ENCODE measurements around the gene RPS6KA3.
A peak's percentile ranks its signal among the peaks of the same experiment; 100 is the strongest.

RPS6KA3 gene

GRCh38 chrX:20147561-20147960, 119.1 kb downstream of the RPS6KA3 start:
- H2AK5ac ChIP-seq (ENCODE audit: low read length) = no peak overlapping the region
- no peaks in the 10 kb centered on the region for H3K79me1 ChIP-seq (ENCODE audit: low read length)
- no peak overlapping the region for H2BK120ac ChIP-seq (ENCODE audit: low read depth, low read length)
- H3K4me3 ChIP-seq (ENCODE audit: low read length) = no peak overlapping the region
- WGBS (ENCODE audit: extremely low coverage, insufficient coverage, low lambda C conversion rate) = no CpG with 5 or more reads among the region's 1 CpG
- no peak overlapping the region for H3K56ac ChIP-seq (ENCODE audit: low read length)
- no peak overlapping the region for H3K18ac ChIP-seq (ENCODE audit: low read length)
- no peak overlapping the region for H3K4ac ChIP-seq (ENCODE audit: low read depth, low read length)
- DNase-seq = no peak
- H3K23ac ChIP-seq (ENCODE audit: low read length) = no peak overlapping the region
- no peak overlapping the region for H2BK15ac ChIP-seq (replicated peaks; ENCODE audit: low read depth)
- no peak overlapping the region for H3K27ac ChIP-seq (ENCODE audit: low read depth, low read length)
- H3K27me3 ChIP-seq (ENCODE audit: insufficient read depth, low read length, poor library complexity) = no peaks in the 10 kb centered on the region
- no peak overlapping the region for H3K4me2 ChIP-seq (ENCODE audit: low read length)
- H3K79me2 ChIP-seq (ENCODE audit: control insufficient read depth, insufficient read depth, low read length) = no peaks in the 10 kb centered on the region
- no peak overlapping the region for H4K5ac ChIP-seq (ENCODE audit: low read length)
- H3K4me1 ChIP-seq (ENCODE audit: control insufficient read depth, low read depth, low read length) = no peaks in the 10 kb centered on the region
- H3K9ac ChIP-seq (ENCODE audit: low read length) = no peak overlapping the region
- no peak overlapping the region for H2BK5ac ChIP-seq (ENCODE audit: low read length)
- no peak overlapping the region for H4K8ac ChIP-seq (ENCODE audit: low read depth, low read length)
- no peaks in the 10 kb centered on the region for H3K36me3 ChIP-seq (ENCODE audit: control insufficient read depth, insufficient read depth, low read length)

- Histone ChIP-seq H3K27ac (ENCODE audit: low read depth, low read length) (no peak overlapping the region), H3K4me3 (ENCODE audit: low read length) (no peak overlapping the region), H3K4me1 (ENCODE audit: control insufficient read depth, low read depth, low read length) (no peaks in the 10 kb centered on the region), H3K79me1 (ENCODE audit: low read length) (no peaks in the 10 kb centered on the region), H3K4me2 (ENCODE audit: low read length) (no peak overlapping the region), H3K56ac (ENCODE audit: low read length) (no peak overlapping the region), H3K79me2 (ENCODE audit: control insufficient read depth, insufficient read depth, low read length) (peaks cover 18% of the 10 kb centered on the region), H2BK15ac (replicated peaks; ENCODE audit: low read depth) (no peak overlapping the region), H3K9ac (ENCODE audit: low read length) (no peak overlapping the region), H3K18ac (ENCODE audit: low read length) (no peak overlapping the region), H3K23ac (ENCODE audit: low read length) (no peak overlapping the region), H4K5ac (ENCODE audit: low read length) (no peak overlapping the region), H4K8ac (ENCODE audit: low read depth, low read length) (no peak overlapping the region), H2BK5ac (ENCODE audit: low read length) (no peak overlapping the region), H2BK120ac (ENCODE audit: low read depth, low read length) (no peak overlapping the region), H3K27me3 (ENCODE audit: insufficient read depth, low read length, poor library complexity) (no peaks in the 10 kb centered on the region), H3K4ac (ENCODE audit: low read depth, low read length) (no peak overlapping the region), H3K36me3 (ENCODE audit: control insufficient read depth, insufficient read depth, low read length) (no peaks in the 10 kb centered on the region), H2AK5ac (ENCODE audit: low read length) (no peak overlapping the region)
- no CpG with 5 or more reads among the region's 3 CpGs for WGBS (ENCODE audit: extremely low coverage, insufficient coverage, low lambda C conversion rate)
- DNase-seq = no peak
Observed at GRCh38 chrX:20144491-20144890, 122.2 kb downstream of the RPS6KA3 start.

GRCh38 chrX:20143561-20143960, 123.1 kb downstream of the RPS6KA3 start:
- no peaks in the 10 kb centered on the region for H3K36me3 ChIP-seq (ENCODE audit: control insufficient read depth, insufficient read depth, low read length)
- H3K27me3 ChIP-seq (ENCODE audit: insufficient read depth, low read length, poor library complexity) = no peaks in the 10 kb centered on the region
- no peak overlapping the region for H3K23ac ChIP-seq (ENCODE audit: low read length)
- no peak overlapping the region for H3K27ac ChIP-seq (ENCODE audit: low read depth, low read length)
- no peak overlapping the region for H3K4me3 ChIP-seq (ENCODE audit: low read length)
- no peak for DNase-seq
- H3K4me2 ChIP-seq (ENCODE audit: low read length) = no peak overlapping the region
- no peak overlapping the region for H3K18ac ChIP-seq (ENCODE audit: low read length)
- H3K79me1 ChIP-seq (ENCODE audit: low read length) = no peaks in the 10 kb centered on the region
- H4K8ac ChIP-seq (ENCODE audit: low read depth, low read length) = no peak overlapping the region
- H2BK15ac ChIP-seq (replicated peaks; ENCODE audit: low read depth) = no peak overlapping the region
- no peak overlapping the region for H4K5ac ChIP-seq (ENCODE audit: low read length)
- no peak overlapping the region for H3K9ac ChIP-seq (ENCODE audit: low read length)
- H2AK5ac ChIP-seq (ENCODE audit: low read length) = no peak overlapping the region
- WGBS (ENCODE audit: extremely low coverage, insufficient coverage, low lambda C conversion rate) = no CpG with 5 or more reads among the region's 2 CpGs
- H3K56ac ChIP-seq (ENCODE audit: low read length) = no peak overlapping the region
- peaks cover 26% of the 10 kb centered on the region for H3K79me2 ChIP-seq (ENCODE audit: control insufficient read depth, insufficient read depth, low read length)
- H3K4ac ChIP-seq (ENCODE audit: low read depth, low read length) = no peak overlapping the region
- no peak overlapping the region for H2BK5ac ChIP-seq (ENCODE audit: low read length)
- no peak overlapping the region for H2BK120ac ChIP-seq (ENCODE audit: low read depth, low read length)
- H3K4me1 ChIP-seq (ENCODE audit: control insufficient read depth, low read depth, low read length) = no peaks in the 10 kb centered on the region

GRCh38 chrX:20143111-20143510, 123.6 kb downstream of the RPS6KA3 start:
- no CpG with 5 or more reads among the region's 6 CpGs for WGBS (ENCODE audit: extremely low coverage, insufficient coverage, low lambda C conversion rate)

GRCh38 chrX:20141281-20142220, 125.2 kb downstream of the RPS6KA3 start, which contains the start of gene EIF1AX:
TSS of gene EIF1AX (minus strand) at chrX:20141838. CDS start at chrX:20141640, 198 bp downstream.
- Histone ChIP-seq H2BK15ac (replicated peaks; ENCODE audit: low read depth) (no peak within 1 kb of the TSS), H3K4me1 (ENCODE audit: control insufficient read depth, low read depth, low read length) (no peaks in the 10 kb centered on the region), H2BK5ac (ENCODE audit: low read length) (no peak within 1 kb of the TSS), H4K5ac (ENCODE audit: low read length) (no peak within 1 kb of the TSS), H3K23ac (ENCODE audit: low read length) (no peak within 1 kb of the TSS), H3K56ac (ENCODE audit: low read length) (peak within 1 kb of the TSS; percentile 89), H3K27ac (ENCODE audit: low read depth, low read length) (no peak within 1 kb of the TSS), H4K8ac (ENCODE audit: low read depth, low read length) (no peak within 1 kb of the TSS), H3K36me3 (ENCODE audit: control insufficient read depth, insufficient read depth, low read length) (peaks cover under 1% of the 10 kb centered on the region), H3K4me3 (ENCODE audit: low read length) (peak within 1 kb of the TSS; percentile 91), H3K4me2 (ENCODE audit: low read length) (peak within 1 kb of the TSS; percentile 27), H2BK120ac (ENCODE audit: low read depth, low read length) (no peak within 1 kb of the TSS), H2AK5ac (ENCODE audit: low read length) (no peak within 1 kb of the TSS), H3K27me3 (ENCODE audit: insufficient read depth, low read length, poor library complexity) (no peaks in the 10 kb centered on the region), H3K9ac (ENCODE audit: low read length) (peak within 1 kb of the TSS; percentile 84), H3K4ac (ENCODE audit: low read depth, low read length) (no peak within 1 kb of the TSS), H3K79me2 (ENCODE audit: control insufficient read depth, insufficient read depth, low read length) (peaks cover 31% of the 10 kb centered on the region), H3K79me1 (ENCODE audit: low read length) (no peaks in the 10 kb centered on the region), H3K18ac (ENCODE audit: low read length) (peak within 1 kb of the TSS; percentile 87)
- no CpG with 5 or more reads among the region's 82 CpGs for WGBS (ENCODE audit: extremely low coverage, insufficient coverage, low lambda C conversion rate)
- DNase-seq = peak; percentile 98

More at GRCh38 chrX:20143111-20143510, 123.6 kb downstream of the RPS6KA3 start:
- Histone ChIP-seq H3K18ac (ENCODE audit: low read length) (no peak overlapping the region), H3K27ac (ENCODE audit: low read depth, low read length) (no peak overlapping the region), H2AK5ac (ENCODE audit: low read length) (no peak overlapping the region), H3K79me1 (ENCODE audit: low read length) (no peaks in the 10 kb centered on the region), H3K4me1 (ENCODE audit: control insufficient read depth, low read depth, low read length) (no peaks in the 10 kb centered on the region), H3K9ac (ENCODE audit: low read length) (no peak overlapping the region), H3K36me3 (ENCODE audit: control insufficient read depth, insufficient read depth, low read length) (no peaks in the 10 kb centered on the region), H3K4me3 (ENCODE audit: low read length) (no peak overlapping the region), H3K4ac (ENCODE audit: low read depth, low read length) (no peak overlapping the region), H3K56ac (ENCODE audit: low read length) (no peak overlapping the region), H3K27me3 (ENCODE audit: insufficient read depth, low read length, poor library complexity) (no peaks in the 10 kb centered on the region), H2BK5ac (ENCODE audit: low read length) (no peak overlapping the region), H2BK15ac (replicated peaks; ENCODE audit: low read depth) (no peak overlapping the region), H4K5ac (ENCODE audit: low read length) (no peak overlapping the region), H4K8ac (ENCODE audit: low read depth, low read length) (no peak overlapping the region), H3K23ac (ENCODE audit: low read length) (no peak overlapping the region), H3K79me2 (ENCODE audit: control insufficient read depth, insufficient read depth, low read length) (peaks cover 27% of the 10 kb centered on the region), H3K4me2 (ENCODE audit: low read length) (no peak overlapping the region), H2BK120ac (ENCODE audit: low read depth, low read length) (no peak overlapping the region)
- no peak for DNase-seq

Measured in mesendoderm (in vitro differentiated cells).